ENCODE results near the gene TBL1X. TPM values are rescaled to one million over a fixed set of nuclear protein-coding genes. Genes with fewer than 3 reads are reported as not detected.

The TBL1X gene
- total and polyA plus RNA-seq, 2 experiments from 2014 or later, result 8.7 to 26.9 TPM

- DNase-seq (ENCODE audit: low spot score) (no peak), ATAC-seq (no peak)
- H3F3A ChIP-seq (replicated peaks; ENCODE audit: low read depth), result no peaks in the 10 kb centered on the region
- no peak overlapping the region for H3K4me3 Mint-ChIP-seq
- TF ChIP-seq REST (IDR thresholded peaks at IDR 0.05; ENCODE audit: unreplicated experiment), result no peak
- no peak for TF ChIP-seq STAT1 (IDR thresholded peaks at IDR 0.05; ENCODE audit: unreplicated experiment)
- no peak for TF ChIP-seq EZH2phosphoT487 (IDR thresholded peaks at IDR 0.05; ENCODE audit: unreplicated experiment)
- no peak for TF ChIP-seq ZNF114 (CRISPR knock-in tag; IDR thresholded peaks at IDR 0.05)
- no peak for TF ChIP-seq ZNF331 (CRISPR knock-in tag; IDR thresholded peaks at IDR 0.05; ENCODE audit: low read depth)
- no peak for TF ChIP-seq ETS1 (IDR thresholded peaks at IDR 0.05)
- TF ChIP-seq NANOG (IDR thresholded peaks at IDR 0.05; ENCODE audit: borderline replicate concordance), result no peak
- TF ChIP-seq POLR2AphosphoS5 (IDR thresholded peaks at IDR 0.05; ENCODE audit: low read depth), result no peak
- TF ChIP-seq CREB1 (CRISPR knock-in tag; IDR thresholded peaks at IDR 0.05; ENCODE audit: low read depth), result no peak
- no peak for TF ChIP-seq JUNB (IDR thresholded peaks at IDR 0.05; ENCODE audit: unreplicated experiment)
- no peak for TF ChIP-seq EZH2 (IDR thresholded peaks at IDR 0.05; ENCODE audit: low read depth, unreplicated experiment)
- no peak for TF ChIP-seq ZNF462 (CRISPR knock-in tag; IDR thresholded peaks at IDR 0.05)
- TF ChIP-seq CTCF (conservative IDR thresholded peaks at IDR 0.05; ENCODE audit: low read depth in 2 of 2), result no peak
- H4K20me1 ChIP-seq (replicated peaks; ENCODE audit: insufficient read depth), result no peaks in the 10 kb centered on the region
- H3K27ac Mint-ChIP-seq, result no peak overlapping the region
- H3K9me3 Mint-ChIP-seq, result no peaks in the 10 kb centered on the region
- H2AFZ ChIP-seq, result no peak overlapping the region
- H3K4me2 ChIP-seq, result no peak overlapping the region
- peaks cover 3% of the 10 kb centered on the region; the same call in 2 of the 3 replicates for H3K4me1 Mint-ChIP-seq
- H3K27me3 Mint-ChIP-seq (ENCODE audit: insufficient read depth, low read depth, poor library complexity), result no peaks in the 10 kb centered on the region
- H3K27ac ChIP-seq (ENCODE audit: low read depth), result no peak overlapping the region
- H3K36me3 Mint-ChIP-seq (ENCODE audit: low read depth), result no peaks in the 10 kb centered on the region
- no peaks in the 10 kb centered on the region for H3K4me1 ChIP-seq (ENCODE audit: insufficient read depth)
- H3K27me3 ChIP-seq (ENCODE audit: insufficient read depth), result no peaks in the 10 kb centered on the region
- no peak overlapping the region for H3K4me3 ChIP-seq
- no peaks in the 10 kb centered on the region for H3K36me3 ChIP-seq (ENCODE audit: insufficient read depth)
- no peaks in the 10 kb centered on the region for H3K9me2 ChIP-seq (ENCODE audit: insufficient read depth)
- H3K79me2 ChIP-seq (replicated peaks; ENCODE audit: insufficient read depth), result 0 out of 2 replicates have a peak, but pooled peaks cover 5% of the 10 kb centered on the region
Observed at GRCh38 chrX:9644335-9644734, 179.5 kb downstream of the TBL1X start.

Measured in GM23338 (cell line).